Umbilical cord (tissue), 2 donors: ENCODE measurements around the gene PRXL2B. TPM values are rescaled to one million over a fixed set of nuclear protein-coding genes. Genes with fewer than 3 reads are reported as not detected.
"Not testable (repeated sequence)": the region's sequence is repeated elsewhere in the genome, so short reads cannot be mapped to it uniquely, and the experiment has no call there.

Source experiments
- DNase-seq: peaks from one replicate; pipeline ENCODE4 v3.0.0-alpha.2; 2015; ENCODE audit warnings: low spot score
- total RNA-seq: library from RNA; depleted of rRNA; stranded (reverse); fragments of >200 nt; gene quantifications from one replicate; pipeline ENCODE4 v1.2.3, GENCODE V29; 2014; ENCODE audit warnings: low replicate concordance; ENCODE audit not compliant: insufficient read depth

PRXL2B gene
- total RNA-seq, 1 donor from 2014 or later: 1.4 TPM

GRCh38 chr1:2550309-2550861, 36.2 kb upstream of the PRXL2B start:
- not testable (repeated sequence) for DNase-seq

- DNase-seq: not testable (repeated sequence)
Measured at GRCh38 chr1:2551544-2551943, 35.0 kb upstream of the PRXL2B start.

- no peak for DNase-seq
Measured at GRCh38 chr1:2552189-2552588, 34.4 kb upstream of the PRXL2B start.

GRCh38 chr1:2553076-2553475, 33.5 kb upstream of the PRXL2B start:
- not testable (repeated sequence) for DNase-seq

GRCh38 chr1:2553871-2554620, 32.5 kb upstream of the PRXL2B start:
- no peak for DNase-seq

GRCh38 chr1:2554621-2555387, 31.8 kb upstream of the PRXL2B start:
- no peak for DNase-seq

- DNase-seq: peak; percentile 41
Measured at GRCh38 chr1:2555634-2556276, 30.8 kb upstream of the PRXL2B start.

GRCh38 chr1:2556277-2556677, 30.3 kb upstream of the PRXL2B start, which contains the start of gene TNFRSF14:
Gene TNFRSF14, plus strand, starts transcription at chr1:2556371. Its CDS starts 294 bp downstream, at chr1:2556665.
- peak; percentile 53 for DNase-seq

- no peak for DNase-seq
Measured at GRCh38 chr1:2556678-2557481, 29.7 kb upstream of the PRXL2B start.

- no peak for DNase-seq
Measured at GRCh38 chr1:2557482-2558400, 28.8 kb upstream of the PRXL2B start.

- no peak for DNase-seq
Measured at GRCh38 chr1:2558420-2558819, 28.2 kb upstream of the PRXL2B start.

GRCh38 chr1:2558861-2559260, 27.7 kb upstream of the PRXL2B start:
- no peak for DNase-seq

- DNase-seq: no peak
Measured at GRCh38 chr1:2559509-2560298, 26.9 kb upstream of the PRXL2B start.

GRCh38 chr1:2560299-2561073, 26.1 kb upstream of the PRXL2B start:
- no peak for DNase-seq

- DNase-seq: no peak
Measured at GRCh38 chr1:2561446-2561845, 25.1 kb upstream of the PRXL2B start.

- DNase-seq: no peak
Measured at GRCh38 chr1:2561898-2562895, 24.4 kb upstream of the PRXL2B start.

GRCh38 chr1:2563205-2563604, 23.4 kb upstream of the PRXL2B start:
- DNase-seq: no peak
